ENCODE results near the gene THBD.

DNA sequence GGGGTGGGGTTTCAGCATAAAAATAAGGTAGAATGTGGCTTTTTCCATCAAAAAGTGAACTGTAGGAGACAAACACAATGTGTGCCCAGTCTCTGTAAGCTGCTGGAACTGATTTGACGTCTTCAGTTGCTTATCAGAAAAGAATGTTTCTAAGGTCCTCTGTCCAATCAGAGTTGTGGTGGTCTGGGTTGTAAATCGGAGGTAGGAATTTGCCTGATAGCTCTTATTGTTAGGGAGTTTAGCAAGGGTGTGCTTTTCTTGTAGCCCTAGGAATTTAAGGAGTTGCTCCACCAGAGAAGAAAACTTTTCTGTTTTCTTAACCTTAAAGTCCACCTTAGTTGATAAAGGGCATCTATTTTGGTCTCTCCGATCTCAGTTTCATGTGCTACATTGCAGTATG lies 24.8 kb downstream of the THBD start:
- TF ChIP-seq, protein P1, sequence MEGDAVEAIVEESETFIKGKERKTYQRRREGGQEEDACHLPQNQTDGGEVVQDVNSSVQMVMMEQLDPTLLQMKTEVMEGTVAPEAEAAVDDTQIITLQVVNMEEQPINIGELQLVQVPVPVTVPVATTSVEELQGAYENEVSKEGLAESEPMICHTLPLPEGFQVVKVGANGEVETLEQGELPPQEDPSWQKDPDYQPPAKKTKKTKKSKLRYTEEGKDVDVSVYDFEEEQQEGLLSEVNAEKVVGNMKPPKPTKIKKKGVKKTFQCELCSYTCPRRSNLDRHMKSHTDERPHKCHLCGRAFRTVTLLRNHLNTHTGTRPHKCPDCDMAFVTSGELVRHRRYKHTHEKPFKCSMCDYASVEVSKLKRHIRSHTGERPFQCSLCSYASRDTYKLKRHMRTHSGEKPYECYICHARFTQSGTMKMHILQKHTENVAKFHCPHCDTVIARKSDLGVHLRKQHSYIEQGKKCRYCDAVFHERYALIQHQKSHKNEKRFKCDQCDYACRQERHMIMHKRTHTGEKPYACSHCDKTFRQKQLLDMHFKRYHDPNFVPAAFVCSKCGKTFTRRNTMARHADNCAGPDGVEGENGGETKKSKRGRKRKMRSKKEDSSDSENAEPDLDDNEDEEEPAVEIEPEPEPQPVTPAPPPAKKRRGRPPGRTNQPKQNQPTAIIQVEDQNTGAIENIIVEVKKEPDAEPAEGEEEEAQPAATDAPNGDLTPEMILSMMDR (IDR thresholded peaks at IDR 0.05): no peak
- TF ChIP-seq POLR2A (IDR thresholded peaks at IDR 0.05): no peak

Data from right lobe of liver (tissue), 4 donors.